Neutrophil (primary cell): Measurements from ENCODE around the gene DCTN3.

ENCODE experiments used
- H3K27ac ChIP-seq: fragments of 200-600 bp; sonication (generic); 2 replicates; pipeline ENCODE4 v1.5.1; 2016; ENCODE audit warnings: mild to moderate bottlenecking, moderate library complexity
- H3K27me3 ChIP-seq: fragments of 200-600 bp; sonication (generic); 2 replicates; pipeline ENCODE4 v1.6.0; 2016; ENCODE audit warnings: mild to moderate bottlenecking
- H3K36me3 ChIP-seq: fragments of 200-600 bp; sonication (generic); 2 replicates; pipeline ENCODE4 v1.5.1; 2017
- H3K4me1 ChIP-seq, 2 experiments: fragments of 200-600 bp in 1 of 2; sonication (generic) in 1 of 2; 1 replicate in 1 of 2; 2 replicates in 1 of 2; pipeline versions ENCODE4 v1.5.1 to v1.6.1; 2013 to 2016; ENCODE audit warnings: low read depth in 1 of 2, low read length in 1 of 2, mild to moderate bottlenecking in 1 of 2, moderate library complexity in 1 of 2; ENCODE audit not compliant: control insufficient read depth in 1 of 2, insufficient read depth in 1 of 2
- H3K4me3 ChIP-seq, 2 experiments: fragments of 200-600 bp in 1 of 2; sonication (generic) in 1 of 2; 1 replicate in 1 of 2; 2 replicates in 1 of 2; pipeline ENCODE4 v1.5.1; 2013 to 2016; ENCODE audit warnings: low read depth in 1 of 2, low read length in 1 of 2, mild to moderate bottlenecking in 1 of 2, moderate library complexity in 1 of 2
- H3K9me3 ChIP-seq: fragments of 200-600 bp; sonication (generic); 2 replicates; pipeline ENCODE4 v1.5.1; 2016
- CTCF ChIP-seq: fragments of 200-600 bp; sonication (generic); IDR thresholded peaks from 2 replicates; pipeline ENCODE4 v1.5.1; 2016; ENCODE audit warnings: antibody characterized with exemption

Gene DCTN3

GRCh38 chr9:34577400-34578240 lies 42.7 kb downstream of the DCTN3 start:
- H3K36me3 ChIP-seq, result no peaks in the 10 kb centered on the region
- H3K27me3 ChIP-seq, result peaks cover 97% of the 10 kb centered on the region
- no peaks in the 10 kb centered on the region for H3K9me3 ChIP-seq
- TF ChIP-seq CTCF, result no peak
- no peak overlapping the region for H3K27ac ChIP-seq
- H3K4me3 ChIP-seq, result no peak overlapping the region
- H3K4me1 ChIP-seq, result no peaks in the 10 kb centered on the region

GRCh38 chr9:34576597-34577399 lies 43.5 kb downstream of the DCTN3 start:
- no peaks in the 10 kb centered on the region for H3K36me3 ChIP-seq
- TF ChIP-seq CTCF, result no peak
- no peak overlapping the region for H3K27ac ChIP-seq
- no peaks in the 10 kb centered on the region for H3K4me1 ChIP-seq
- no peak overlapping the region for H3K4me3 ChIP-seq
- no peaks in the 10 kb centered on the region for H3K9me3 ChIP-seq
- peaks cover 89% of the 10 kb centered on the region for H3K27me3 ChIP-seq

- Histone ChIP-seq H3K4me3 (no peak overlapping the region), H3K27me3 (peaks cover 81% of the 10 kb centered on the region), H3K27ac (no peak overlapping the region), H3K9me3 (no peaks in the 10 kb centered on the region), H3K36me3 (no peaks in the 10 kb centered on the region), H3K4me1 (no peaks in the 10 kb centered on the region)
- TF ChIP-seq CTCF, result no peak
Observed at GRCh38 chr9:34575862-34576596, 44.3 kb downstream of the DCTN3 start.

- no peaks in the 10 kb centered on the region for H3K4me1 ChIP-seq
Observed at GRCh38 chr9:34575241-34575640, 45.1 kb downstream of the DCTN3 start.

More at GRCh38 chr9:34575241-34575640, 45.1 kb downstream of the DCTN3 start:
- TF ChIP-seq CTCF, result no peak
- no peak overlapping the region for H3K4me3 ChIP-seq
- no peaks in the 10 kb centered on the region for H3K9me3 ChIP-seq
- H3K27me3 ChIP-seq, result peaks cover 74% of the 10 kb centered on the region
- H3K27ac ChIP-seq, result no peak overlapping the region
- H3K36me3 ChIP-seq, result no peaks in the 10 kb centered on the region
